Measurements from ENCODE around the gene MAP3K4. TPM values are rescaled to one million over a fixed set of nuclear protein-coding genes. Genes with fewer than 3 reads are reported as not detected.

The MAP3K4 gene
- total and polyA plus RNA-seq, 2 of the 4 experiments (the other 2 are of a cell fraction) = 11.5 to 20.4 TPM

DNA sequence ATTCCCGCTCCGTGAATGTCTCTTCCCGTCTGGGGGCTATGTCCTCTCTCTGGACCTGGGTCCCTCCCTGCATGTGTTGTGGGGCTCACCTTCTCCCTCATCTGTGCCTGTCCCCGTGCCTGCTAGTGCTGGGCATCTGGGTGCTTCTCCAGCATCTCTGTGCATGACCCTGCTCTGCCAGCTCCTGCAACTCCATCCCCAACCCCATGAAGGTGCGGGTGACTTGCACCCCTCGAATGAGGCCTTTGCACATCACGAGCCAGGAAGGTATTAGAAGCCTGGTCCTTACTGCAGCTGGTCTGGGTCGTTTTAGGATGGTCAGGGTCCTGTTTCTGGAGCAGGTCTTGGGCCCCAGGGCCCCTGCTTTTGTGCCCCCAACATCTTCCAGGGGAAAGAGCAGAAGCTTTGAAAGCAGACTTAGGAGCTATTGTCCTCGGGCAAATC lies 172.6 kb downstream of the MAP3K4 start:
- no peak for TF ChIP-seq FOS (IDR thresholded peaks at IDR 0.05; ENCODE audit: low read depth, low read length)
- Histone ChIP-seq H3K9me3 (ENCODE audit: control insufficient read depth, insufficient read depth, low read length) (no peaks in the 10 kb centered on the region), H4K8ac (ENCODE audit: low read depth in 2 of 2, low read length in 2 of 2) (no peak overlapping the region), H3K4me2 (ENCODE audit: low read depth, low read length) (no peak overlapping the region), H2BK15ac (ENCODE audit: low read depth, low read length) (no peak overlapping the region), H2BK5ac (ENCODE audit: low read depth, low read length, poor library complexity, severe bottlenecking) (no peak overlapping the region), H2BK20ac (ENCODE audit: low read depth, low read length) (no peak overlapping the region), H3K4me1 (ENCODE audit: control insufficient read depth, insufficient read depth, low read length) (peaks cover 14% of the 10 kb centered on the region), H3K9ac (ENCODE audit: low read depth, low read length) (no peak overlapping the region), H2BK120ac (ENCODE audit: low read depth, low read length) (no peak overlapping the region), H3K18ac (ENCODE audit: low read depth, low read length) (no peak overlapping the region), H2AK5ac (ENCODE audit: low read depth, low read length) (no peak overlapping the region), H3K27me3 (ENCODE audit: control insufficient read depth, insufficient read depth, low read length) (no peaks in the 10 kb centered on the region), H4K5ac (ENCODE audit: low read depth, low read length) (no peak overlapping the region), H3K56ac (ENCODE audit: extremely low read depth, insufficient read depth, low read length) (no peak overlapping the region), H4K20me1 (ENCODE audit: insufficient read depth, low read length) (no peaks in the 10 kb centered on the region), H4K91ac (ENCODE audit: insufficient read depth, low read depth, low read length) (no peak overlapping the region), H3K9me1 (ENCODE audit: insufficient read depth, low read length) (peaks cover 27% of the 10 kb centered on the region), H3K23ac (ENCODE audit: low read depth, low read length) (no peak overlapping the region), H2AFZ (replicated peaks; ENCODE audit: low read length, poor library complexity) (no peak overlapping the region), H3K36me3 (ENCODE audit: control insufficient read depth, insufficient read depth, low read length) (peaks cover 11% of the 10 kb centered on the region), H3K79me1 (ENCODE audit: low read depth in 1 of 2, low read length in 2 of 2) (peaks cover 3 to 10% of the 10 kb centered on the region in 2 experiments; a peak in 3 of 4 replicates), H3K27ac (ENCODE audit: insufficient read depth, low read length) (no peak overlapping the region), H3K4me3 (ENCODE audit: insufficient read depth, low read depth, low read length) (no peak overlapping the region), H3K4ac (ENCODE audit: low read depth, low read length) (no peak overlapping the region), H3K14ac (replicated peaks; ENCODE audit: low read depth, low read length) (no peak overlapping the region), H2AK9ac (replicated peaks; ENCODE audit: low read depth, low read length, poor library complexity) (no peak overlapping the region)
- dilution Hi-C loops (cut with HindIII; ENCODE audit: low sequenced_read_pairs, unreplicated experiment) (no loop called here), in situ Hi-C loops (cut with MboI; ENCODE audit: low sequenced_read_pairs) (loop anchor here (10.0 kb wide), 1 partner anchor 111 kb away; the partner anchor contains the start of gene AGPAT4), intact Hi-C loops (cut with micrococcal nuclease) (no loop called here)
- ChIA-PET CTCF (no interaction called here), POLR2A (ENCODE audit: unreplicated experiment) (no interaction called here)
- ATAC-seq (ENCODE audit: low read depth) (no peak), DNase-seq (no peak)
- no TSS peak for BruUV-seq (replicated peaks)
- 96% methylated on average over 4 of the region's 9 CpGs; no CpG with 5 or more reads in 1 of the 2 experiments for WGBS, 2 experiments (ENCODE audit: extremely low coverage in 2 of 2, insufficient read length in 1 of 2)
